Cardiac muscle cell (in vitro differentiated cells and primary cell): ENCODE results near the gene SLC12A7. TPM values are rescaled to one million over a fixed set of nuclear protein-coding genes. Genes with fewer than 3 reads are reported as not detected.

Experiments
- DNase-seq, 2 donors: peaks; one replicate each; pipeline versions ENCODE4 v3.0.0 to v3.0.0-alpha.2; 2010 to 2017; ENCODE audit warnings: low read depth in 1 of 2, low spot score in 1 of 2
- H3K27ac ChIP-seq: fragments of 200-600 bp; sonication (generic); 2 replicates; pipeline ENCODE4 v1.5.1; 2016
- H3K27me3 ChIP-seq: fragments of 200-600 bp; sonication (generic); 2 replicates; pipeline ENCODE4 v1.6.0; 2016; ENCODE audit warnings: control low read depth
- H3K36me3 ChIP-seq: fragments of 200-600 bp; sonication (generic); 2 replicates; pipeline ENCODE4 v1.5.1; 2016; ENCODE audit warnings: control low read depth
- H3K4me1 ChIP-seq: fragments of 200-600 bp; sonication (generic); 2 replicates; pipeline ENCODE4 v1.8.1; 2017; ENCODE audit warnings: low read depth, mild to moderate bottlenecking, mixed run types
- H3K4me3 ChIP-seq: fragments of 200-600 bp; sonication (generic); 2 replicates; pipeline ENCODE4 v1.5.1; 2016; ENCODE audit warnings: mild to moderate bottlenecking
- H3K9me3 ChIP-seq: fragments of 200-600 bp; sonication (generic); 2 replicates; pipeline ENCODE4 v1.5.1; 2017; ENCODE audit warnings: low read depth, mild to moderate bottlenecking, control low read depth
- CTCF ChIP-seq: IDR thresholded peaks from 2 replicates; pipeline ENCODE4 v1.5.1; 2012; ENCODE audit warnings: low read depth, mild to moderate bottlenecking, low read length
- polyA plus RNA-seq: library from polyadenylated mRNA; unstranded; fragments of >200 nt; fragmentation: Nextera tagmentation; extraction: Ambion mirVana; gene quantifications from 2 replicates; pipeline ENCODE4 v1.2.1, GENCODE V29; 2016
- total RNA-seq: library from RNA; depleted of rRNA; stranded (reverse); fragments of >200 nt; gene quantifications from 2 replicates; pipeline ENCODE4 v1.2.3, GENCODE V29; 2016

Gene SLC12A7
- total and polyA plus RNA-seq, 2 experiments from 2014 or later: 14.1 to 29.9 TPM

GRCh38 chr5:1121044-1121443 is 9.2 kb upstream of the SLC12A7 start:
- Histone ChIP-seq H3K4me1 (peaks cover 39% of the 10 kb centered on the region), H3K27me3 (no peaks in the 10 kb centered on the region), H3K36me3 (no peaks in the 10 kb centered on the region), H3K27ac (peak overlapping the region; percentile 13), H3K9me3 (no peaks in the 10 kb centered on the region), H3K4me3 (no peak overlapping the region)
- TF ChIP-seq CTCF: no peak
- DNase-seq: no peak

GRCh38 chr5:1120236-1120999 is 8.6 kb upstream of the SLC12A7 start:
- Histone ChIP-seq H3K36me3 (no peaks in the 10 kb centered on the region), H3K4me3 (no peak overlapping the region), H3K27ac (peak overlapping the region; percentile 13), H3K4me1 (peaks cover 37% of the 10 kb centered on the region), H3K9me3 (no peaks in the 10 kb centered on the region), H3K27me3 (no peaks in the 10 kb centered on the region)
- no peak for DNase-seq
- TF ChIP-seq CTCF: no peak

- H3K27ac ChIP-seq: no peak overlapping the region
- peaks cover 29% of the 10 kb centered on the region for H3K4me1 ChIP-seq
- H3K4me3 ChIP-seq: no peak overlapping the region
- H3K36me3 ChIP-seq: no peaks in the 10 kb centered on the region
- no peak for TF ChIP-seq CTCF
- no peaks in the 10 kb centered on the region for H3K9me3 ChIP-seq
- DNase-seq: no peak
- no peaks in the 10 kb centered on the region for H3K27me3 ChIP-seq
Measured at GRCh38 chr5:1119312-1119831, 7.5 kb upstream of the SLC12A7 start.

- Histone ChIP-seq H3K4me1 (peaks cover 26% of the 10 kb centered on the region), H3K9me3 (no peaks in the 10 kb centered on the region), H3K27me3 (no peaks in the 10 kb centered on the region), H3K27ac (peak overlapping the region; percentile 39), H3K36me3 (no peaks in the 10 kb centered on the region), H3K4me3 (no peak overlapping the region)
- DNase-seq: peak in 1 of 2 donors; percentile 25
- no peak for TF ChIP-seq CTCF
Measured at GRCh38 chr5:1118738-1119137, 6.9 kb upstream of the SLC12A7 start.

- Histone ChIP-seq H3K9me3 (no peaks in the 10 kb centered on the region), H3K4me3 (no peak overlapping the region), H3K36me3 (no peaks in the 10 kb centered on the region), H3K27me3 (no peaks in the 10 kb centered on the region), H3K27ac (peak overlapping the region; percentile 39), H3K4me1 (peaks cover 21% of the 10 kb centered on the region)
- DNase-seq: peak in 1 of 2 donors; percentile 56
- no peak for TF ChIP-seq CTCF
Measured at GRCh38 chr5:1118231-1118698, 6.4 kb upstream of the SLC12A7 start.
